ENCODE data around the gene USF1.
A peak's percentile ranks its signal among the peaks of the same experiment; 100 is the strongest.

- TF ChIP-seq CTCF (IDR thresholded peaks at IDR 0.05): no peak
- peak in 1 of 2 donors; percentile 23 for TF ChIP-seq POLR2A (IDR thresholded peaks at IDR 0.05)
These were observed 32.1 kb downstream of the USF1 start for GRCh38 chr1:161013488-161014230.
